GM19193 (cell line): Measurements from ENCODE around the gene FAM200B.

Experiments used
- POLR2A ChIP-seq: IDR thresholded peaks from 4 replicates; pipeline ENCODE4 v1.6.1; 2011; ENCODE audit not compliant: insufficient read depth, insufficient read length; ENCODE audit errors: extremely low read depth

Gene FAM200B

DNA sequence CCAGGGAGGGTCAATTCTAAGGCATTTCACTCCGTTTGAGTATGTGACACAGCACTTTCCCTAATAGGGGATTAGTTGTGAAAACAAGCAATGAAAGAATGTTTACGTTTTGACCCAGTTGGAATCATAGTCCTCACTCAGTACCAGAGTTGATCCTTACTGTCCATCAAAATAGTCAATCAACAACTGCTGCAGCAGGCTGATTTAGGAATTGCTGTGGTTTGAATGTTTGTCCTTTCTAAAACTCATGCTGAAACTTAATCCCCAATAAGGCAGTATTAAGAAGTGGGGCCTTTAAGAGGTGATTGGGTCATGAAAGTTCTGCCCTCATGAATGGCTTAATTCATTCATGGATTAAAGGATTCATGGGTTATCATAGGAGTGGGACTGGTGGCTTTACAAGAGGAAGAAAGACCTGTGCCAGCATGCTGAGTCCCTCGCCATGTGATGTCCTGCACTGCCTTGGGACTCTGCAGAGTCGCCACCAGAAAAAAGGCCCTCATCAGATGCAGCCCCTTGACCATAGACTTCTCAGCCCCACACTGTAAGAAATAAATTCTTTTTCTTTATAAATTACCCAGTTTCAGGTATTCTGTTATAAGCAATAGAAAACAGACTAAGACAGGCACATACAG, 23.4 kb upstream of the FAM200B start:
- TF ChIP-seq POLR2A, result no peak

DNA sequence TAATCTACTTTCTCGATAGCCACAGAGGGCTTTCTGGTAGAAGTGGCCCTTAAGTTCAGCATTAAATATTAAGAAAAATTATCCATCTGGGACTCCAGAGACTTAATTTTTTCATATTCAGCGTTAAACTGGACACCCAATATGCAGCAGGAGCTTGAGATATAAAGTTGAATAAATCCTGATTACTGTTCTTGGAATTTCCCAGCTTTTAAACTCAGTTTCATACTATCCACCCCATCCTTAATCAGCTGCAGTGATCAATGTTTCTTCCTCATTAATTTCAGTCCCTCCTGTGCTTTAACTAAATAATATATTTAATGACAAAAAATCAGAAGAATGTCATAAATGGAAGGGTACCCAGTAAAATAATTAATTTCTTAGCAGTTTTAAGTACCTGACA, 22.8 kb upstream of the FAM200B start:
- no peak for TF ChIP-seq POLR2A

DNA sequence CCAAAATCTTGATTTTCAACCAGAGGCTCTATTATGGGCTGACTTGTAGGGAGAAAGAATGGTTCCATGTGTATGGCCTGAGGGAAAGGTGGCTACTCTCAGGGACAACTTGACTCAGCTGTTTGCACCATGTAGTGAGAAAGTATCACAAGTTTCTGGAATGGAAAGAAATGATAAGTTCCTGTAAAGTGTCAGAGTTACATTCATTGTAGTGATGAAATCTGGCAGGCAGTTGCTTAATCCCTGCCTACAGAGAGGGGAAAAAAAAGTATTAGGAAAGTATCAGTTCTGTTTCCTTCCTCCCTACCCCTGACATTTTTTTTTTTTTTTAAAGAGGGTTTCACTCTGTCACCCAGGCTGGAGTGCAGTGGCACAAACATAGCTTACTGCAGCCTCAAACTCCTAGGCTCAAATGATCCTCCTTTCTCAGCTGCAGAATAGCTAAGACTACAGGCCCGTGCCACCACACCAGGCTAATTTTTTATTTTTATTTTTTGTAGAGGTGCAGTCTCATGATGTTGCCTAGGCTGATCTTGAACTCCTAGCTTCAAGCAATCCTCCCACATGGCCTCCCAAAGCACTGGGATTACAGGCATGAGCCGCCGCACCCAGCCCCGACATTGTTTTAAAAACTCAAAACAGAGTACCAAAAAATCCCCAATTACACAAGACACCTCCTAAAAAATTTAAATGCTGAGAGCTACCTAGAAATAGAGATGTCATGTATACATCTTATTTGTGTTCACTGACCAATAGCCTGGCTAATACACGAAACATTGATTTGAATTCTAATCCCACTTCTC, 21.7 kb upstream of the FAM200B start:
- TF ChIP-seq POLR2A, result no peak

DNA sequence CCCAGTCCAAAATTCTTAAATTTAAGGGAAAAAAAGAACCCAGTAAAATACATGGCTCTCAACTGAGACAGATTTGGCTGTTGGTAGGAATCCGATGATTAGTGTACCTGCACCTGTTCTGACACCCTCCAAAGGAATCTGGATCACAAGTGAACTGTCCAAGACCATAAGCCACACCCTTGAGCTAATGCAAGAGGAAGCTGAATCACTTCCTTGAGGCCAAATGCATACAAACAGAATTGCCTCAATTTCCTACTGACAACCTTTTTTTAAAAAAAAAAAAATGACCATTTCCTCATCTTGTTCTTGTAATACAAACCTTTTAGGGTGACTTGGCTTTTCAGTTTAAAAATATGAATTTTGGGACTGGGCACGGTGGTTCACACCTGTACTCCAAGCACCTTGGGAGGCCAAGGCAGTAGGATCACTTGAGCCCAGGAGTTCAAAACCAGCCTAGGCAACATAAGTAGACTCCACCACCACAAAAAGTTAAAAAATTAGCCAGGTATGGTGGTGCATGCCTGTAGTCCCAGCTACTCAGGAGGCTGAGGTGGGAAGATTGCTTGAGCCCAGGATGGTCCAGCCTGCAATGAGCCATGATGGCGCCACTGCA, 15.8 kb upstream of the FAM200B start:
- TF ChIP-seq POLR2A, result no peak

DNA sequence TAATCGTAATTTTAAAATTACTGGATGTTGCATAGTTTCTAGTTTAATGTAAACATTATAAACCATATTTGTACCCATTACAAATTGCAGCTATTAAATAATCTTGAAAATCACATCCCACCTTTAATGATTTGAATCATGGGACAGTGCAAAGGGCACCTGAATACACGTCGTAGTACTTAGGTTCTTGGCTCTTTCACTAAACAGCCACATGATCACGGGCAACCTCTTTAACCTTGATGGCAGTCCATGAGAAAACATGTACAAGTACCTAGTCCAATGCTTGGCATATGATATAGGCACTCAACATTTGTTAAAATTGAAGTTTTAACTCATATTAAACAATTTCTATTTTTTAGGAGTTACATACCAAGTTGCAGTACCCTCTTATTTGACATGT, 14.6 kb upstream of the FAM200B start:
- no peak for TF ChIP-seq POLR2A

DNA sequence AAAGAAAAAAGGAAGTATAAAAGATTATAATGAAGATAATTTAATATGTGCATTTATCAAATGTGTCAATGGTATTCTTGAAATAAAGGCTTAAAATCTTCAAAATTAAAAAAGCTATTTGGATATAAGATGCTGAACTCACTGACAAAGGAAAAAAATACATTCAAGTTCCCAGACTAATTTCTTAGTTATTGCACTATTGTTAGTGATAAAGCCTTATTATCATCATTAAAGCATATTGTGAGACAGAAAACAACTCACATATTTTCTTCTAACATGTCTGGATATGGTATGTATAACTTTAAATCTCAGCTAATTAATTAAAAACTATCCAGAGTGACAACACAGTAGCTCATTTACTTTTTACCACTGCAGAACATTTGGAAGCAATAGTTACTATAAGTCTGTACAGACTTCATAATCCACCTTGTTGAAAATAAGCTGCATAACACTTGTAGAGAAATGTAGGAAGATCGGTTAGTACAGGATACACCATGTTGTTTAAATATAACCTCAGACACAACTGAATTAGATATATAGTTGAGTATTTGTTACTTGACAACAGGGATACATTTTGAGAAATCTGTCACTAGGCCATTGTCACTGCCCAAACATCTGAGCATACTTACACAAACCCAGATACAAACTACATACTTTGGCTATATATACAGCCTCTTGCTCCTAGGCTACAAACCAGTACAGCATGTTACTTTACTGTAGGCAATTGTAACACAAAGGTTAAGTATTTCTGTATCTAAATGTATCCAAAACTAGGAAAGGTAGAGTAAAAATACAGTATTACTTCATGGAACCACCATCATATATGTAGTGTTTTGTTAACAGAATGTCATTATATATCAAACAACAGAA, 12.8 kb upstream of the FAM200B start:
- no peak for TF ChIP-seq POLR2A

DNA sequence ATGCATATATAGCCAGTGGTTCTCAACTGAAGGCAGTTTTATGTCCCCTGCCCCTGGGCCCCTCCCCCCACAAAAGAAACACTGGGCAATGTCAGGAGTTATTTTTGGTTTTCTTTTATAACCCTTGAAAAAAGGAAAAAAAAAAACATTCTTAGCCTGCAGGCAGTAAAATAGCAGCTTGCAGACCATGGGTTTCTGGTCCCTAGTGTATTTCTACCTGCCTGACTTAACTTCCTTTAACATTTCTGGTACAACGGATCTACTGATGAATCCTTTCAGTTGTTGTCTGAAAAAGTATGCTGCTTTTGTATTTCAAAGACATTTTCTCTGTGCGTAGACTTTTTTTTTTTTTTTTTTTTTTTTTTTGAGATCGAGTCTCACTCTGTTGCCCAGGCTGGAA, 11.1 kb upstream of the FAM200B start:
- TF ChIP-seq POLR2A, result no peak

DNA sequence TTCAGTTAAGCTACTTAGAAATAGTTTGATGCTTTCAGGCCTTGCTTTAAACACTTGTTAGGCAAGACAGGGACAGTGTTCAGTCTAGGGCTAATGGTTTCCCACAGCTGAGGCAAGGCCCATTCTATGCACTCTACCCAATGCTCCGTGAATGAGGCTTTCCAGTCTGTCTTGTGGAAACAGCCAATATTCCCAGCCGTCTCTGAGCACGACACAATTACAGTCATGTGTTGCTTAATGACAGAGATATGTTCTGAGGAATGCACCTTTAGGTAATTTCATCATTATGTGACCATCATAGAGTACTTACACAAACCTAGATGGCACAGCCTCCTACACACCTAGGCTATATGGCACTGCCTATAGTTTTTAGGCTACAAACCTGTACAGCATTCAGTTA, 9.5 kb upstream of the FAM200B start:
- no peak for TF ChIP-seq POLR2A

DNA sequence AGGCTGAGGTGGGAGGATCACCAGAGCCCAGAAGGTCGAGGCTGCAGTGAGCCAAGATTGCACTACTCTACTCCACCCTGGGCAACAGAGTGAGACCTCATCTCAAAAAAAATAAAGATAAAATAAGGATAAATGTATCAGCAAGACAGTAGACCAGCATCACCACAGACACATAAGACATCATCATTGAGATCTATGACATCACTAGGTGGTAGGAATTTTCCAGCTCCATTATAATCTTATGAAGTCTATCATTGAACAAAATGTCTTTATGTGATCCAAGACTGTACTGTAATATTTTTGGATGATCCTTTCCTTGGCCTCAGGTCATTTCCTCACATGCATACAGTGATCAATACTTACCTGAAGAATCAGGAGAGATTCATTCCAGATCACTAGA, 8.3 kb upstream of the FAM200B start:
- TF ChIP-seq POLR2A, result no peak

DNA sequence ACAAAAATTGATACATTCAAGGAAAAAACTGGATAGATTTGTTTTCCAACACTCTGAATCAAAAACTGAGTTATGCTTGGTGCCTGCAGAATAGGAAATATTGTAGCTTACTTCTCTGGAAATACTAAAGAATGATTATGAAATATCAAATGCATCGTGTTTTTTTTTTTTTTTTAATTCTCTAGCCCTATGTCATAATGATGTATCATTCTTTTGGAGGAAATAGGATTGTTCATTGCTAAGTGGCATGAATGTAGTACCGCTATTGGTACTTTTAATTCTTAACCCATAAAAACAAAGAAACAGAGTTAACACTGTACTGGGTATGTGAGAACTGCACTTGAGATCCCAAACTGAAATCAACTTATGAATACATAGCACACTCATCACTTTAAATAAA, 7.6 kb upstream of the FAM200B start:
- TF ChIP-seq POLR2A, result no peak

DNA sequence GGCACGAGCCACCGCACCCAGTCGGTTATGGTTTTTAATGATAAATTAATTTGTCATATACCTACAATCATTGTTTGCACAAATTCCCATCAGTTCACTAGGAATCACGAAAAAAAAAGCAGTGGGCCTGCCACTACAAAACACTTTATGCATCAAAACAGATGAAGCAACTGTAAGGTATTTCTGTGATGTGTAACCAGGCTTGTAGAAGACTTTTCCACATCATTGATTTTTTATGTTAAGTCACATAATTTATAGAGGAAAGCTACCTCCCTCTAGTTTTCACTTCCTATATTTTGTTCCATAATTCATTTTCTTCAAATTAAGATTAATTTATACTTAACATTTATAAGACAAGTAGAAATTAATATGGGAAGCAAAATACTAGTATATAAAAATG, 6.7 kb upstream of the FAM200B start:
- TF ChIP-seq POLR2A, result no peak

DNA sequence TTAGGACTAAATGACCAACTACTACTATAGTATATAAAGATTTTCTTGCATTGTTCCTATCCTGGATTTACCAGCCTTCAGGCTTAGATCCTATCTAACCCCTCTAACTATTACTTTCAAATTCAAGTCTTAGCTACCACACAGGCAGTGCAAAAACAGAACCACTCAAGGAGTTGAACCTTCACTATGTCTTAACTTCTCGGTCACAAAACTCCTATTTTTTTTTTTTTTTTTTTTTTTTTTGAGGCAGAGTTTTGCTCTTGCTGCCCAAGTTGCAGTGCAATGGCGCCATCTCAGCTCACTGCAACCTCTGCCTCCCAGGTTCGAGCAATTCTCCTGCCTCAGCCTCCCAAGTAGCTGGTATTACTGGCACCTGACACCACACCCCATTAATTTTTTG, 6.3 kb upstream of the FAM200B start:
- TF ChIP-seq POLR2A, result no peak

DNA sequence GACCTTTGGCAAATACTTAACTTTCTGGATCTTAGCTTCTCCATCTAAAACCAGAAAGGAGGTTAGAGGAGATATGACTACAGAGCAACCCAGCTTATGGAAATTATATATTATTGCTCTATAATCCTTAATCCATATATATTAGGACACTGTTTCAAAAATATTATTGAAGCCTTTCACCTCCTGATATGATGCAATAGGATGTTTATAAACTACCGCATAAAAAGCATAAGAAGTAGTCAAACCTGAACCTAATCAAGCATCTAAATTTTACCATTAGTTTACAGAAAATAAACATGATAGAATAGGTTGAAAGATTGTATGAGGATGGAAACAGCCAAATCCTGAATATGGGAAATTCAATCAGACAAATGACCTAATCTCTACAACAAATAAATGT, 5.6 kb upstream of the FAM200B start:
- TF ChIP-seq POLR2A, result no peak

DNA sequence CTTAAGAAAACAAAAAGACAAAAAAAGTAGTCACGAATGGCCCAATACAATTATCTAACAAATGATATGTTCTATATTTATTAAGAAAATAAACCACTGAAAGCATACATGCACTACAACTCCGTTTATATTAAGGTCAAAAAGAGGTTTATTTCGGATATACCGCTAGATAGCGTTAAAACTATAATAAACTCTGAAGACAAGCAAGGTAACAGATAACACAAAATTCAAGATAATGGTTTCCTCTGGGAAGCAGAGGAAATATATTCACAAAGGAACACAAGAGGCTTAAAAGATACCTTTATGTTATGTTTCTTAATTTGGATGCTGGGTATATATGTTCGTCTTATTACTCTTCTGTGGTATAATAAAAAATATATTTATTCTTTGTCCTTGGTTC, 4.7 kb upstream of the FAM200B start:
- no peak for TF ChIP-seq POLR2A

DNA sequence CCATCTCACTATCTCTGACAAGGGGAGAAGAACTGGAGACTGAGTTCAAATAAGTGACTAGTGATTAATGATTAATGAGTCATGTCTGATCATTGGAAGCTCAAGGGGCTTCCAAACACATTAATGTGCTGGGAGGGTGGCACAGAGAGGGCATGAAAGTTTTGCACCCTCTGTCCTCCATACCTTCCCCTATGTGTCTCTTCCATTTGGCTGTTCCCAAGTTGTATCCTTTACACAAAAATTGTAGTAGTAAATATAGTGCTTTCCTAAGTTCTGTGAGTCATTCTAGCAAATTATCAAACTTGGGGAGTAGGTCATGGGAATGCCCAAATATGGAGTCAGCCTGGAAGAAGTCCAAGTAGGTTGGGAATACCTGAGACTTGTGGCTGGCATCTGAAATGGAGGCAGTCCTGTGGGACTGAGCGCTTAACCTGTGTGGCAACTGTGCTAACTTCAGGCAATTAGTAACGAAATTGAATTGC, 4.1 kb upstream of the FAM200B start:
- TF ChIP-seq POLR2A, result no peak
